IPS-20b (cell line): ENCODE results near the gene HDAC5.
"Not testable (repeated sequence)": the region's sequence is repeated elsewhere in the genome, so short reads cannot be mapped to it uniquely, and the experiment has no call there.

ENCODE experiments used
- H3K27ac ChIP-seq: one replicate; pipeline ENCODE4 v1.5.1; 2013; ENCODE audit warnings: low read length
- H3K27me3 ChIP-seq: 2 replicates; pipeline ENCODE4 v1.6.1; 2013; ENCODE audit warnings: mild to moderate bottlenecking, low read length, inconsistent platforms; ENCODE audit not compliant: insufficient read depth
- H3K36me3 ChIP-seq: 2 replicates; pipeline ENCODE4 v1.6.1; 2013; ENCODE audit warnings: low read depth, mild to moderate bottlenecking, inconsistent platforms, low read length, moderate library complexity; ENCODE audit not compliant: insufficient read depth
- H3K4me1 ChIP-seq: 2 replicates; pipeline ENCODE4 v1.6.1; 2013; ENCODE audit warnings: mild to moderate bottlenecking, control low read depth, inconsistent platforms, low read length, moderate library complexity; ENCODE audit not compliant: insufficient read depth
- H3K4me3 ChIP-seq: 2 replicates; pipeline ENCODE4 v1.5.1; 2013; ENCODE audit warnings: mild to moderate bottlenecking, low read length, inconsistent platforms
- H3K9ac ChIP-seq: 2 replicates; pipeline ENCODE4 v1.6.1; 2013; ENCODE audit warnings: low read depth, mild to moderate bottlenecking, inconsistent platforms, low read length, moderate library complexity
- H3K9me3 ChIP-seq: 2 replicates; pipeline ENCODE4 v1.6.1; 2013; ENCODE audit warnings: mild to moderate bottlenecking, low read depth, low read length, inconsistent platforms; ENCODE audit not compliant: insufficient read depth

The HDAC5 gene

DNA sequence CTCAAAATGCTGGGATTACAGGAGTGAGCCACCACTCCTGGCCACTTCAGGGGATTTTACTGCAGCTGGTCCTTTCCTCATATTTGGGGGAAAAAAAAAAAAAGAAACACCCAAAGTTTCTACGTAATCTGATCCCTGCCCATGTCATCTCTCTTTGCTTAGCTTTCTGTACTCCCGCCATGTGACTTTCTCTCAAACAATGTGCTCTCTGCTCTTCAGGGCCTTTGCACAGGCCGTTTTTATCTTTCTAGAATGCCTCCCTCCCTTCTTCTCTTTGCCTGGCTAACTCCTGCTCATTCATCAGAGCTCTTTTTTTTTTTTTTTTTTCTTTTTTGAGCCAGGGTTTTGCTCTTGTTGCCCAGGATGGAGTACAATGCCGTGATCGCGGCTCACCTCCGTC, 4.9 kb upstream of the HDAC5 start:
- Histone ChIP-seq H3K36me3 (no peaks in the 10 kb centered on the region), H3K4me1 (no peaks in the 10 kb centered on the region; the same call in 1 of the 2 replicates), H3K27me3 (no peaks in the 10 kb centered on the region), H3K9me3 (no peaks in the 10 kb centered on the region), H3K9ac (no peak overlapping the region), H3K27ac (no peak overlapping the region), H3K4me3 (no peak overlapping the region)

DNA sequence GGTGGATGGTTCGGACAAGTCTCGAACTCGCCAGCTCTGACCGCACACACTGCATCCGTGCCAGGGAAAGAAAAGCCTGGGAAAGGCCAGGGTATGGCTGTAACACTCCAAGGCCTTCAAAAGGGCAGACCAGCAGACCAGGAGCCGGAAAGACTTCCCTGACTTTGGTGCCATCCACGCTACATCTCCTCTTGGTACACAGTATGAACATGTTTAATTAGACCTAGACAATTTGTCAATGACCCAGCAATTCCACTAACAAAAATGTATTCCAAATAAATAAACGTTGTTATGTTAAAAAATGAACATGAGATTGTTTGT, 637 bp upstream of the HDAC5 start:
- H3K27ac ChIP-seq = peak overlapping the region; percentile 73
- H3K4me1 ChIP-seq = peaks cover 18% of the 10 kb centered on the region; the same call in 1 of the 2 replicates
- H3K27me3 ChIP-seq = peaks cover 5% of the 10 kb centered on the region; the same call in 1 of the 2 replicates
- H3K36me3 ChIP-seq = no peaks in the 10 kb centered on the region
- H3K9ac ChIP-seq = peak overlapping the region; percentile 84; the same call in 1 of the 2 replicates
- H3K4me3 ChIP-seq = peak overlapping the region; percentile 91
- no peaks in the 10 kb centered on the region for H3K9me3 ChIP-seq

DNA sequence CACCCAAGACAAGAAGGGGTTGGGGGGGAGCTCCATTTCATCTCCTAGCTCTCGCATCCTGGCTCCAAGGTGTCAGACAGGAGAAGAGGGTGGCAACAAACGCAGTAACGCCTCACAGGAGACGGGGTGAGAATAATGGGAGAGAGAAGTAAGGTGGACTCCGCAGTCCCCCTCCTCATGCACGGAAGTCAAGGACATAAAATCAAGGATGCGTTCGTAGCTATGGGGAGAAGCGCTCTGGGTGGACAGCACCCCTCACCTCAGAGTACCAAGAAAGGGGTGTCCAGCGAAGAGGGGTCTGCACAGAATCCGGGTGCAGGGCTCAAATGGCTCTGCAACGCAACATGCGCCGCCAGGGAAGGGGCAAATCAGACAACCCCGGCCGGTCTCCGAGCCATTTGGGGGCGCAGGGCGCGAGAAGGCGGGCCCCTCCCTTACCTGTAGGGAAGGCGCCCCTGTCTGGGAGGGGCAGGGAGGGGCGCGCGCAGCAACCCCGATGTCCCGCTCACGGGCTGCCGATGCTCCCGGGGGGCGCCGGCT, 555 bp downstream of the HDAC5 start:
- Histone ChIP-seq H3K4me3 (peak overlapping the region; percentile 96), H3K27me3 (peaks cover 5% of the 10 kb centered on the region; the same call in 1 of the 2 replicates), H3K9ac (peak overlapping the region; percentile 90), H3K9me3 (no peaks in the 10 kb centered on the region), H3K4me1 (peaks cover 28% of the 10 kb centered on the region; the same call in 1 of the 2 replicates), H3K27ac (no peak overlapping the region), H3K36me3 (no peaks in the 10 kb centered on the region)

DNA sequence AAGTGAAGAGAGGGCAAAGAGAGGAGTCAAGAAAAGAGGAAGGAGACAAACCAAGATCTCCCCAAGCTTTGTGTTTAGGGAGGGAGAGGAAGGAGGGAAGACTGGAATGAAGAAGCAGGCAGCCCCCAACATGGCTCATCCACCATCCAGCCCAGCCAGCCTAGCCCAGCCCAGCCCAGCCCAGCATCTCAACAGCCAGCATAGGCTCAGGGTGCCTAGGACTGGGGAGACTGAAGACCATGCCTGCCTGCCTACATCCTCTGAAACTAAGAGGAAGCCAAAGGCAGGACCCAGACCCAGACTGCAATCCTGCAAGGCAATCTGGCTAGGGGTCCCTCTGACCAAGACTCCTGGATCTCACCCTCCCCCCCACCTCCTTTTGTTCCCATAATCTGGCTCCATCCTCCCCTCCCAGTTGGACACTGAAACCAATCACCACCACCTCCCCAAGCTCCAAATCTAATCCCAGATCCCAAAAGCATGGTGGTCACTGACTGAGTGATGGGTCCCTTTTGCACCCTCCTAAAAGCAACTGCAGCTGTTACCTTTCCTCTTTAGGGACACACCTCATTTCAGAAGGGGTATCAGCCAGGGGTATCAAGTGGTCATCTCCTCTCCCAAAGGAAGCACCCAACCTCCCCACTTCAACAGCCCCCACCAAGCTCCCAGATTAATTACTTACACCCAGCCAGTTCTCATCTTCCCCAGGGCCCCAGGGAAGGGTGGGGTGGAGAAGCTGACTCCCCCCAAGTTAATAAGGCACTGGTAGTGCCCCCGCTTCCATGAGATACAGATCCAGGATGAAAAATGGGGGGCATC, 1.2 kb downstream of the HDAC5 start:
- Histone ChIP-seq H3K27me3 (peaks cover 5% of the 10 kb centered on the region; the same call in 1 of the 2 replicates), H3K36me3 (peaks cover 3% of the 10 kb centered on the region; the same call in 1 of the 2 replicates), H3K27ac (no peak overlapping the region), H3K4me3 (peak overlapping the region; percentile 96), H3K9me3 (no peaks in the 10 kb centered on the region), H3K4me1 (peaks cover 32% of the 10 kb centered on the region; the same call in 1 of the 2 replicates), H3K9ac (peak overlapping the region; percentile 90; the same call in 1 of the 2 replicates)

DNA sequence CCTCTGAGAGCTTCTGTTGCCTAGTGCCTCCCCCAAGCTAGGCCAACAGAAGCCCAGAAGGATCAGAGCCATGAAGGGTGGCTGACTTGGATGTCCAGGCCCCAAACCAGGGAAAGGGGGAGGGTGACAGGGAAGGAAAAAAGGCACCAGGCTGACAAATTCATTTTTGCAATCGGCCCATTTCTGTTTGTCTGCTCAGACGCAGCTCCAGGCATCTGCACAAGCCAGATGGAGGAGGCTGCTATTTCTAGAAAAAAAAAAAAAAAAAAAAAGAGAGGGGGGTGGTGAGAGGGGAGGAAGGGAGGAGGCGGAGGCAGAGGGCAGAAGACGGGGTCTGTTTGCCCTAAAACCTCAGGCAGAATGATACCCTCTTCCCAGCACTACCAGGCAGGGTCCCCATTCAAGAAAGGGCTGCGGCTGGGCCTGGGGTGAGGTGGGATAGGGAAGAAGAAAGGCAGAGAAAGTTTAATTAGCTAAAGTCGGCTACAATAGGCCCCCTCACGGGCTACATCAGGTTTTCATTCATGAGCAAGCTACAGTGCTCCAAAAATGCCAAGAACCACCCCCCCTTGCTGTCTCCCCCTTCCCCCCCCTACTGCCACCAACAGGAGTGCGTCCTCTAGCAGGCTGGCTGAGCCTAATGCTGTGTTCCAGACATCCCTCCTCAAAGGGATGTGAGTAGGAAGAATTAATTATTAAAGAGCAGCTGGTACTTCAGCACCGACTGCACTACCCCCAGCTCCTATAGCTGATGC, 2.4 kb downstream of the HDAC5 start:
- Histone ChIP-seq H3K9me3 (no peaks in the 10 kb centered on the region), H3K27ac (no peak overlapping the region), H3K27me3 (peaks cover 5% of the 10 kb centered on the region; the same call in 1 of the 2 replicates), H3K9ac (no peak overlapping the region; the same call in 1 of the 2 replicates), H3K4me3 (peak overlapping the region; percentile 96; the same call in 1 of the 2 replicates), H3K36me3 (peaks cover 10% of the 10 kb centered on the region), H3K4me1 (peaks cover 32% of the 10 kb centered on the region; the same call in 1 of the 2 replicates)

DNA sequence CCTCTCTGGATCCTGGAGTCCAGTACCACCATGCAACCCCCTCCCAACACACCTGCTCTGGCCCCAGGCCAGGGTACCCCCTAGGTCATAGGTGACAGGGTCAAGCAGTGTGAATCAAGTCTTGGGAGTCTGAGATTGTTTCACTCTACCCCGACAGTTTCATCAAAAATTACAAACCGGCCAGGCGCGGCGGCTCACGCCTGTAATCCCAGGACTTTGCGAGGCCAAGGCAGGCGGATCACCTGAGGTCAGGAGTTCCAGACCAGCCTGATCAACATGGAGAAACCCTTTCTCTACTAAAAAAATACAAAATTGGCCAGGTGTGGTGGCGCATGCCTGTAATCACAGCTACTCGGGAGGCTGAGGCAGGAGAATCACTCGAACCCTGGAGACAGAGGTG, 3.2 kb downstream of the HDAC5 start:
- H3K9ac ChIP-seq, H3K27me3 ChIP-seq, H3K4me3 ChIP-seq, H3K27ac ChIP-seq, H3K9me3 ChIP-seq: not testable (repeated sequence)
- H3K36me3 ChIP-seq = peaks cover 10% of the 10 kb centered on the region
- peaks cover 32% of the 10 kb centered on the region; the same call in 1 of the 2 replicates for H3K4me1 ChIP-seq

DNA sequence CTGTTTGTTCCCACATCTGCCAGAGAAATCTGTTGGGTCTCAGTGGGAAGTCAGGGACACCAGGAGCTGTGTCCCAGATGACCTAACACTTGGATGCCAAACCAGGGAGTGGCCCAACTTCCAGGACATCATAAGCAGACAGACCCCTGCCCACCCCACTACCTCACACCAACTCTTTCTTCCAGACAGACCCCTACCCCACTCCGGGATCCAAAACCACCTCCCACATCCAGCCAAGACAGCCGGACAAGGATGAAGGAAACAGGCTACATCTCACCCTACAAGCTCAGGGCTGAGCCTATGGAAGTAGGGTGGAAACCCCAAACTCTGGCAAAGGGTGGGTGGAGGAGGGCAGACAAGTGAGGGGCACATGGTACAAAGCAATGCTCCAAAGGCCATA, 3.6 kb downstream of the HDAC5 start:
- no peak overlapping the region for H3K4me3 ChIP-seq
- H3K36me3 ChIP-seq = peaks cover 10% of the 10 kb centered on the region
- no peaks in the 10 kb centered on the region for H3K9me3 ChIP-seq
- H3K9ac ChIP-seq = no peak overlapping the region
- H3K4me1 ChIP-seq = peaks cover 32% of the 10 kb centered on the region; the same call in 1 of the 2 replicates
- peaks cover 5% of the 10 kb centered on the region; the same call in 1 of the 2 replicates for H3K27me3 ChIP-seq
- H3K27ac ChIP-seq = no peak overlapping the region

DNA sequence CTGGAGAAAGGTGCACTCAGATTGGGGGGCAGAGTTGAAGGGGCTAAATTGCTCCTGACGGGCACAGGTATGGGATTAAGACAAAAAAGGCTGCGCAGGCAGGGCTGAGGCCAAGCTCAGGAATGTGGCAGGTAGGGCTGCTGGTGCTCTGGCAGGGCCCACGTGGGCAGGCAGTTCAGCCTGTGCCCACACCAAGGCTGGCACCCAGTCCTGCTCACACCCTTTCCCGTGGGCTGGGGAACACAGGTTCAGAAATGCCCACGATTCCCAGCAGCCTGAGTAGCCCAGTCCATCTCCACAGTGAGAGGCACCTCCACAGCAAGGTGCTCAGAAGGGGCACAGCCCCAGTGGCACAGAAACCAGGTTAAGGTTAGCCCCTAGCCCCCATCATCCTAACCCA, 4.4 kb downstream of the HDAC5 start:
- no peaks in the 10 kb centered on the region for H3K9me3 ChIP-seq
- peaks cover 32% of the 10 kb centered on the region; the same call in 1 of the 2 replicates for H3K4me1 ChIP-seq
- no peak overlapping the region for H3K27ac ChIP-seq
- H3K4me3 ChIP-seq = no peak overlapping the region
- peaks cover 5% of the 10 kb centered on the region; the same call in 1 of the 2 replicates for H3K27me3 ChIP-seq
- no peak overlapping the region; the same call in 1 of the 2 replicates for H3K9ac ChIP-seq
- peaks cover 14% of the 10 kb centered on the region for H3K36me3 ChIP-seq

DNA sequence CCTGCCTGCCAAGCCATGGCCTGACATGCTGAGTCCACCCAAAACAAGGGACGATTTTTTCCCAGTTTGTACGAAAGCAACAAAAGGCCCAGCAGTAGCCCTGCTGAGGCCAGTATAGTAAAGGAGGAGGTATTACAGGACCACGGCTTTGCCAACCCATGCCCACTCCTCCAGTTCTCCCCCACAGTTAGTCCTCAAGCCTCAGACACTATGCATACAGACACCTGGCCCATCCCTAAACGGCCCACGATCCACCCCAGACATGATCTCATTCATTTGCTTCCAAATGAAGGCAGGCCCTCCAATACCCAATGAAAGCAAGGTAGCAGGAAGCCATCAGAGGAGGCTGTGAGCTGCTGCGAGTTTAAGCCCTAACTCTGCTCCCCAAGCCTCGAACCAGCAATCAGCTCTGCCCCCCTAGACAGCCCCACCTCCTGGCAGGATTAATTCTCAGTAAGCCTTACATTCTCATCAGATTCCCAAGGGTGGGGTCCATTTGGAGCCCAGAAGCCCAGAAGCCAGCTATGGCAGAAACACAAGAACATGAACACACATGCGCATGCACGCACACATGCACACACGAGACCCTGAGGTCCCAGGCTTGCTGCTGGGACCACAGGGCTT, 4.9 kb downstream of the HDAC5 start:
- Histone ChIP-seq H3K36me3 (peaks cover 14% of the 10 kb centered on the region), H3K4me3 (no peak overlapping the region), H3K9ac (no peak overlapping the region; the same call in 1 of the 2 replicates), H3K9me3 (no peaks in the 10 kb centered on the region), H3K4me1 (peaks cover 32% of the 10 kb centered on the region; the same call in 1 of the 2 replicates), H3K27me3 (peaks cover 5% of the 10 kb centered on the region; the same call in 1 of the 2 replicates), H3K27ac (no peak overlapping the region)

DNA sequence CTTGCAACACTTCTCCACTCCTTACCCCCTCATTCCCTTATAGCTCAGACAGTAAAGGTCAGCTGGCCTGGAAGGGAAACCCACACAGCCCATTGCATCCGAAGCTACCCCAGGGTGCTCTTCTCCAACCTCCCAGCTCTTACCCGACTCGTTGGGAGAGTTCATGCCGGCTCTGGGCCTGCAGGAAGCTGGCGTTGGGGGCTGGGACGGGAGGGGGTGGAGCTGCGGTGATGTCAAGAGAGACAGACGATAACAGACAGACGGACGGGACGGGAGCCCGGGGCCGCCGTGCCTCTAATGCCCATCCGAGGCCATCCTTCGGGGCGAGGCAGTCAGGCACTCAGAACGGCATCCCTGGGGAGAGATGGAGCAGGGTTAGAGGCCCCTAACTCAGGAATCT, 6.1 kb downstream of the HDAC5 start:
- H3K27me3 ChIP-seq = peaks cover 5% of the 10 kb centered on the region; the same call in 1 of the 2 replicates
- H3K4me3 ChIP-seq = no peak overlapping the region
- H3K9ac ChIP-seq = no peak overlapping the region
- H3K36me3 ChIP-seq = peaks cover 14% of the 10 kb centered on the region
- peaks cover 28% of the 10 kb centered on the region; the same call in 1 of the 2 replicates for H3K4me1 ChIP-seq
- no peak overlapping the region for H3K27ac ChIP-seq
- H3K9me3 ChIP-seq = no peaks in the 10 kb centered on the region
